Putamen (tissue), 1 donor: ENCODE data around the gene GNAS-AS1.

ENCODE experiments used
- DNase-seq: peaks from one replicate; pipeline ENCODE4 v3.0.0-alpha.2; 2016; ENCODE audit warnings: low spot score

GNAS-AS1 gene

DNA sequence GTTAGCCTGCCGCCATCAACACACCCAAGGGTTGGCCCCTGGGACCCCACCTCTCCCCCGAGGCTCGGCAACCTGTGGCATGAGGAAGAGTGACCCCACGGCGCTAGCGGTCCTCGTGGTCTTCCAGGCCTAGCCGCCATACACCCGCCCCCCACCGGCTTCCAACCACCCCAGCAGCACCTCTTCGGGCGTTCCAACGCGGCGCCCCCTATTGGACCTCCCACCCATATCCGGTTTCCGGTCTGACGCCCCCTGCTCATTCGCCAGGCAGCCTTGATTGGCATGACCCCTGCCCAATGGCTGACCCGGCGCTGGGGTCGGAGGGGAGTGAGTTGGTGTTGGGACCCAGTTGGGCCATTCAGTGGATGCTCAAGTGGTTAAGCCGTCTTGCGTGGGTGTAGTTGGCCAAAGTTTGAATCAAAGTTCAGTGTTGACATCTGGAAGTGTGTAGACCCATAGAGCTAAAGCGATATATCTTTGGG, at the start of gene GNAS-AS1:
Gene GNAS-AS1 (minus strand): TSS at position 210 of the 482 bp plus-strand sequence.
- DNase-seq: peak; percentile 73

DNA sequence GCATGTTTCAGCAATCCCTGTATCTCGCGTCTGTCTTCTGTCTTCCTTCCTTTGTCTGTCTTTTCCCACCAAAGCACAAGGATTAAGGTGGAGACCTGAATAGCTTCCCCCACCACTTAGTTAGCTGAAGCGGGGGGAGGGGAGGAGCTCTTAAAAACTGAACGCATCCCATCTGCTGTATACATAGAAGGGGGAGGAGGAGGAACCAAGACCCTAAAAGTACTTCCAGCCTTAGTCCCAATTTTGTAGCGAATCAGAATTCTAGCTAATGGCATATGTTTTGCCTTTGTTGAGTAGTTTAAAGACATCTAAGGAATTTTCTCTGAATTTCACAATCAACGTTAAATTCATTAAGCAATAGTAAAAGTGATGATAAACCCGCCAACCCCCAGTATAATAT, 49.7 kb upstream of the GNAS-AS1 start:
- no peak for DNase-seq

DNA sequence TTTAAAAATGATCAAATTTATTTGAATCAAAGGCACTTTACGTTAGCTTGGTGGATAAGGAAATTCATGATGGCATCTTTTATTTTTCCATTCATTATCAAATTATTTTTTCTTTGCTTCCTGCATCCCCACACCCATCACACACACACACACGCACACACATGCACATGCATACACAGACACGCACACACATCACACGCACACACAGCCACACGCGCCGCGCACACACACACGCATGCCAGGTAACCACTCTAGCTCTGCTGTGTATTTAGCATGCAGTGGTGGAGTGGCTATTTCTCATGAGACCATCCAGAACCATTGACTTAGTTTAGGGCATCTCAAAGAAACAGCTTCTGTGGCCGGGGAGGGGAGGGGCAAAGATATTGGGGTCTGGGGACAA, 48.8 kb upstream of the GNAS-AS1 start:
- no peak for DNase-seq

GRCh38 chr20:58898629-58899408, 48.1 kb upstream of the GNAS-AS1 start:
- no peak for DNase-seq

DNA sequence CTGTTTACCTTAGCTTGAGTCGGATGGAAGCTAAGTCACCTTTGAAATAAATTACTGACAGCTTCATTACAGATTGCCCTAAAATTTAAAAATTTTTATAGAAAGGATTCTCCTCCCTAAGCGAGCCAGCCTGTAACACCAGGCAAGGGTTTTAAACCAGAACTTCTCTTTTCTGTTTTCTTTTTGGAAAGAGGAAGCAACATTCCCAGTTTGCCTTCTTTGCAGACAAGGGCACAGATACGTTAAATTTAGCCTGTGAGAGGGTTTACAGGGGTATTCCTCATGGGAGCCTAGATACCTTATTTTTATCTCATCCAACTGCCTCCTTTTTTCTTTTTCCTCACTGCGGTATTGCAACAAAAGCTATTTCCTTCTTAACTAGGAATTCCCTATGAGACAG, 46.8 kb upstream of the GNAS-AS1 start:
- DNase-seq: no peak

DNA sequence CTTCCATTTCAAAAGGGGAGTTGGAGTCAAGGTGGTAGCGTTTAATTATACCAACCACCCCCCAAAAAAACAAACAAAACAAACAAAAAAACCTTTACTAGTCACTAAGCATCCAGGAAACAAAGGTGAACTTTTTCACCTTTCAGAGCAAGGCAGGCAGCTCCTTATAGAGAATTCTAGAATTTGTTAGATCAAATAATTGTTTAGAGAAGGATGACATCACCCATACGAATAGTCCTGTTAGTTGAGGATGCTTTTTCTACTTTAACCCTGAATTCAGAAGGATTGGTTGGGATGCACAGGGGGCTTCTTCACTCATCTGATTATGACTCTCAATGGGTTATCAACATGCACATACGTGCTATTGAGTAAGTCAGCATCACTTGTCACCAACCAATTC, 46.1 kb upstream of the GNAS-AS1 start:
- no peak for DNase-seq

DNA sequence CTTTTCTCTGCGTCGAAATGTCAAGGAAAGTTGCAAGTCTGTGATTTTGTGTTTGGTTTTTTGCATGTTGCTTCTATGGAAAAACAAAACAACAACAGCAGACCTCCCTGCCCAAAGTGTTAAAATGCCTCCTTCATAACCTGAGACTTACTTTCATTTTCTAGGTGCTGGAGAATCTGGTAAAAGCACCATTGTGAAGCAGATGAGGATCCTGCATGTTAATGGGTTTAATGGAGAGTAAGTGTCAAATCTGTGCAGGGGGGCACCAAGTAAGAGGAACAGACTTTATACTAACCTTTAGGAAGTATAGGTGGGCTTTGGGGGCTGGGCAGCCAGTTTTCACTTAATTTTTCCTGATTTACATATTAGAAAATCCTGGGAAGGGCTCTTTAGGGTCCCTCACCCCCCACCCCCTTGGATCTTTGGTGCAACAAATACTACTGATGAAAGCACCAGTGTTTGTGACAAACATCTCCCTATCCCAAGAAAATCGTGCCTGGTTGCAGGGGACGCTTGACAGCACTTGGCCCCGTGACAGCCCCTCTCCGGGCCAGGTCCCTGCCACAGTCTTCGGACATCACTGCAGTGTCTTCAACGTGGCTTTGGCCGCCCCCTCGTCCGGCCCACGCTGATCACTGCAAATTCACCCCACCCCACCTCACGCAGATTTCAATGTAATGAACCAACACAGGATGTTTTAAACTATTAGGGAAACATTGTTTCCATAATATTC, 44.9 kb upstream of the GNAS-AS1 start:
- no peak for DNase-seq

DNA sequence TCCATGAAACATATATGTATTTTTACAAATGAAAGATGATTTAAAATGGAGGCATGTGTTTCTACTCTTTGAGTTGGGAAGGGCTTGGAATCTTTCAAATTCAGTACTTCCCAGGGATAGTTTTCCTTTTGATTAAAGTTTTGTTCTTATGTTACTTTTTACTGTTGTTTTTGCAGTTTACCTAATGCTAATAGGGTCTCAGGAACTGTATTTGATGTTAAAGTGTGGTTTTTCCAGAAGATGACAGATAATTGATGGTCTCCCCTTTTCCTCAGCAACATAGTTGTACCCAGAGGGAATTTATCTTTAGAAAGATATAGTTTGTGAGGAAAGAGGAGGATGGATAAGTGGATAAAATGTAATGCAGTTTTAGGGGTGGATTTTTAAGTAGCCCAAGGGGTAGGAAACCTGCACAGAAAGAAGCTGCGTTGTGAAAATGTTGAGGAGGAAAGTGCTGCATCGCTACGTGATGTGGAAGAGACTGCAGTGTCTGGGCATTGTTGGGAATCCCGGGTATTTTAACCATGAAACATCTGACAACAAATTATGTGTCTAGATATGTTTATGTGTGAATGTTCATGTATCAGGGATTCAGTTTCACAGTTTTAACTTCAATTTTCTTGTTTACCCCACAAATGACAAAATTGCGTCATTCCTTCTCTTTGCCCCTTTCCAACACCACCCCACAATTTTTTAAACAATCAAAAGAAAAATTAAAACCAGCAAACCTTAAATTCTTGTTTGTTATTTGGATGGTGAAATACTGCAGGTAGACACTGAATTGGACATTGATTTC, 44.1 kb upstream of the GNAS-AS1 start:
- DNase-seq: no peak

DNA sequence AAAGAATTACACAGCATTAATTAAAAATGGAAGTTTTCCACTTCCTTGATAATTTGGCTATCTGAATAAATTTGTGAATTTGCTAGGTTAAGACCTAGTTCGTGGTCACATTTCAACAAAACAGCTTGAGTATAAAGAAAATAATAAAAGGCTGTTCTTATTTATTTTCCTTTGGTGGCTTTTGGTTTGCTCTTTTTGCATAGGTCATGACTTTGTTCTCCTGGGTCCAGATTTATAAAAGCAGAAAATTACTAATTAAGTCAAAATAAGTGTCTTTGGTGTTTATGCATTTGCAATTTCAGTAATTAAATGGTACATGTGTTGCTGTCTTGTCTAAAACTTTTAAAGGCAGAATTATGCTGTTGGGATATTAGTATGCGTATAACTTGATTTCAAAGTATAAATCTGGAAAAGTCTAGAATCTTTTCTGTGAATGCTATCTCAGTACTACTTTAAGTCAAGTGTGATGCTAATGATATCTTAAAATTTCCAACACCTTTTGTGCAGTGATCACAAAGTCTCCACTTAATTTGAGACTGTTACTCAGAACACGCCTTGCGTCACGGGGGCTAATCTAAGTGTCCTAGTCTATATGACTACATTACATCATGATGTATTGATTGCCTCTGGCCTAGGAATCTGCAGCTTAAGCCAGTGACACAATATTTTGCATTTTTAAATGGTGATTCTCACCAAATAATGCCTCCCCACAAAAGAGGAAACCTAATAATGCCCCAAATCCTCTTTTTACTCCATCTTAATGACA, 42.8 kb upstream of the GNAS-AS1 start:
- DNase-seq: no peak

DNA sequence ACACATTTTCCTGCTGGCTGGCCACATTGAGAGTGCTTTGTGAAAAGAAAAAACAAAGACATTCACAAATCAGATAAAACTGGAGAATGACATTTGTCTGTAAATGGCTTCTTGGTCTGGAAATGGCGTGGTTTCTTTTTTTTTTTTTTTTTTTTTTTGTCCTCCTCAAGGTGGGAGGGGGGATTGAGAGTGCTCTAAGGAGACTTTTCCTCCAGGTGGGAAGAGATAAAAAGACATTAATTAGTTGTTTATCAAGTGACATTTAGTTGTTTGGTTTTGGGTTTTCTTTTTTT, 42.2 kb upstream of the GNAS-AS1 start:
- no peak for DNase-seq

GRCh38 chr20:58892141-58892931, 41.6 kb upstream of the GNAS-AS1 start:
- DNase-seq: no peak

DNA sequence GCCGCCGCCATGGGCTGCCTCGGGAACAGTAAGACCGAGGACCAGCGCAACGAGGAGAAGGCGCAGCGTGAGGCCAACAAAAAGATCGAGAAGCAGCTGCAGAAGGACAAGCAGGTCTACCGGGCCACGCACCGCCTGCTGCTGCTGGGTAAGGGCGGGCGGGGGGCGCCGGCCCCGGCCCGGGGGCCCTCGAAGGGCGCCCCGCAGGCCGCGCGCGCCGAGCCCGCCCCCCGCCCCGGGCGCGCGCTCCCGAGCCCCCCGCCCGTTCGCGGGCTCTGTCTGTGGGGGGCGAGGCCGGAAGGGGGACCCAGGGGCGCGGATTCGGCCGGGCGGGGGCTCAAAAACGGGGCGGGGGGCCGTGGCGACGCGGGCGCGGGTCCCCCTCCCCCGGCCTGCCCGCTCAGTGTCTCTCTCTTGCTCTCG, 41.0 kb upstream of the GNAS-AS1 start:
- DNase-seq: no peak

DNA sequence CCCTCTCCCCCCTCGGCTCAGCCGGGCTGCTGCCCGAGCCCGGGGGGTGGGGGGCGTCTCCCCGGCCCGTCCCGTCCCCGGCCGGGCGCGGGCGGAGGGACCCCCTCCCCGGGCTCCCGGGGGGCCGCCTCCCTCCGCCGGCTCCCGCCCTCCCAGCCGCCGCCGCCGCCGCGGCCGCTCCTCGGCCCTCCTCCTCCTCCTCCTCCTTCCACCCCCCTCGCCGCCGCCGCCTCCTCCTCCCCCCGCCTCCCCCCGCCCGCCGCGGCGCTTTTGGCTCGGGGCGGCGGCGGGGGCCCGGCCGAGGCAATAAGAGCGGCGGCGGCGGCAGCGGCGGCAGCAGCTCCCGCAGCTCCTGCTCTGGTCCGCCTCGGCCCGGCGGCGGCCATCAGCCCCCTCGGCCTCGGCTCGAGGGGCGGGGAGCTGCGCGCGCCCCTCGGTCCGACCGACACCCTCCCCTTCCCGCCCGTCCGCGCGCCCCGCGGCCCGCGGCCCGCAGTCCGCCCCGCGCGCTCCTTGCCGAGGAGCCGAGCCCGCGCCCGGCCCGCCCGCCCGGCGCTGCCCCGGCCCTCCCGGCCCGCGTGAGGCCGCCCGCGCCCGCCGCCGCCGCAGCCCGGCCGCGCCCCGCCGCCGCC, 40.5 kb upstream of the GNAS-AS1 start:
- peak; percentile 59 for DNase-seq

- peak; percentile 58 for DNase-seq
Observed at GRCh38 chr20:58890518-58891085, 39.9 kb upstream of the GNAS-AS1 start.

DNA sequence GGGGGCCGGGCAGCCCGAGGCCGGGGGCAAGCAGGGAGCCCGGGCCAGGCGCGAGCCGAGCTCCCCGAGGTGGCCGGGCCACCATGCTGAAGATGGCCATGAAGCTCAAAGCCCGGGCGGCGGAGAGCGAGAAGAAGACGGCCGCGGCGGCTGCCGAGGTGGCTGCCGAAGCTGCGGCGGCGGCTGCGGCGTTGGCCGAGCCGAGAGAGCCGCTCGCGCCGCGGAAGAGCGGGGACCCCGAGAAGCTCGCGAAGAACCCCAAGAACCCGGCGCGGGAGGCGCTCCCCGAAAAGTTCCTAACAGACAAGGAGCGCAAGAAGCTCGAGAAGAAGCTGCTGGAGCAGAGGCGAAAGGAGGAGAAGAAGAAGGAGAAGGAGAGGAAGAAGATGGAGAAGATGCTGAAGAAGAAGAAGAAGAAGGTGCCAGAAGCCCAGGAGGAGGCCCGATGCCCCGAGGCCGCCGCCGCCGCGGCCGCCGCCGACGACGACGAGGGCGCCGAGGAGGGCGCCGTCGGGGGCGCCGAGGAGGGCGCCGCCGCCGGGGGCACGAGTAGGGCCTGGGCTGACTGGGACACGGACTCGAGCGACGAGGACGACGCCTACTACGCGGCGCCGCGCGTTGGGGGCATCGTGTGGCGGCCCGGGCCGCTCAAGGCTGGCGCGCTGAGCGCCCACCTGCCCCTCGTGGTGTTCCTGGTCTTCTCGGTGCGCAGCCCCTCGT, 39.3 kb upstream of the GNAS-AS1 start:
- no peak for DNase-seq

DNA sequence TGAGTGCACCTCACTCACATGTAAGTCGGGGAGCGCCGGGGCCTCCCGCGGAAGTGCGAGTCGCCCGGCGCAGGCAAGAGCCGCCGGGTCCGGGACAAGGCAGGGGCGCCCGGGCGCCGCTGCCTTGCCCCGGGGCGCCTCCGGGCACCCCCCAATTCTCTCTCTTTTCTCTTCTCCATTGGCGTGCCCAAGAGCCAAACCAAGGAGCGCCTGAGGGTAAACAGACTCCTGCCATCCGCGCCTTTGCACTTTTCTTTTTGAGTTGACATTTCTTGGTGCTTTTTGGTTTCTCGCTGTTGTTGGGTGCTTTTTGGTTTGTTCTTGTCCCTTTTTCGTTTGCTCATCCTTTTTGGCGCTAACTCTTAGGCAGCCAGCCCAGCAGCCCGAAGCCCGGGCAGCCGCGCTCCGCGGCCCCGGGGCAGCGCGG, 38.6 kb upstream of the GNAS-AS1 start:
- DNase-seq: no peak

GRCh38 chr20:58888521-58889333, 38.0 kb upstream of the GNAS-AS1 start:
- DNase-seq: no peak

DNA sequence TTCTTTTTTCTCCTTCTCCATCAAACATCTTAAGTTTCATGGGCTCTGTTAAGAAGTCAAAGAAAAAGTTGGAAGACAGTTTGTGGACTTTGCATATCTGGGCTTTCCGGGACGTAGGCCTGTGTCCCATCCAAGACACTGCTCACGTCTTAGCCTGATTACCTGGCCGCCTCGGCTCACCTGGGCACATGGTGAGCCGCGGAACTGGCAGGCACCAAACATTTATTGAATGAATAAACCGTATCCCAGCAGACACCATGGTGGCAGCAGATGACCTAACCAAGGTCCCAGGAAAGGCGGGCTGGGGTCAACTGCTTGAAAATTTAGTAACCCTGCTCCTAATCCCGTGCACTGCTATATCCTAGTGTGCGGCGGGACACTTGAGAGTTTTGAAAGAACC, 37.4 kb upstream of the GNAS-AS1 start:
- no peak for DNase-seq

DNA sequence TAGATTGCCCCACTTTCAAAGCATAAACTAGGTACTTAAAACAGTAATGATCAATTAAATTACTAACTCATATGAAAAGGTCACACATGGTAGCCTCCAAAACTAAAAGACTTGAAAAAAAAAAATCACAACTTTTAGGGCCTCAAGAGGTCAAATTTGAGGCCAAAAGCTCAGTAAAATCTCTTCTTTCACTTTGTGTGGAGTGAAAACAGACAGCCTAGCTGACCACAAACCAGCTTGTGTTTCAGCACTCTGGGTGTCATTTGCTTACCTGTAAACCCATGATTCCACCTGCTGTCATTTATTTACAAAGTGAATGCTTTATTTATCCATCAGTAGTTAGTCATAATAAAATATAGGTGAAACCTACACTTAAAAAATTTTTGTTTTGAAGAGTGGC, 35.8 kb upstream of the GNAS-AS1 start:
- DNase-seq: no peak
